GM21528 (cell line): Measurements from ENCODE around the gene ADCY3.
A peak's percentile ranks its signal among the peaks of the same experiment; 100 is the strongest.

Source experiments
- ATAC-seq: cut with Tn5 transposase; IDR thresholded peaks from one replicate; pipeline ENCODE4 v1.9.1; 2021; ENCODE audit warnings: mild to moderate bottlenecking, moderate library complexity; ENCODE audit not compliant: unreplicated experiment, low FRiP score

The ADCY3 gene

DNA sequence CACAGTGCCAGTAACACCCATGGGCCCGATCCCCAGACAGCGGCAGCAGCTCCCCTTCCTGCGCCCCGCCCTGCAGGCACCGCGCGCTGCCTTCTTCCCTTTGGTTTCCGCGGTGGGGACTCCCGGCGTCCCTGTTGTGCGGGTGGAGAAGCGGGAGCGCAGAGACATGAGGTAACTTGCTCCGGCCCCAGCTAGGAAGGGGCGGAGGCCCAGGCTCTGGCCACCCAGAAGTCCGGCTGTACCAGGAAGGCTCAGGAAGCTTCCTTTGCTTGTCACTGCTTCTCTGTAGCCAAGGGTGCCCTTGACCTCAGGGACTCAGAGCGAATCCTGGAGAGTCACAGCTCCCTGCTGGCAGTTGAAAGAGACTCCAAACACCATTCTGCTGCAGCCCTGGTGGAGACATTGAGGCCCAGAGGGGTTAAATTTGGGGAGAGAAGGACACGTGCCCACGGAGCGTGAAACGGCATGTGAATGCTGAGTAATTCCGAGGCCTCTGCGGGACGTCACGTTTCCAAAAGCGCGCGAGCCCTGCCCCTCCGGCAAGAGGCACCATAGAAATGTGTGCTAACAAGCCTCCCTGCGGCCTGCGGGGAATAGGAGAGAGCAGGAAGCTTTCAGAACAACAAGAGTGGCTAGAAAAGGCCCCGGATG is 6.7 kb upstream of the ADCY3 start:
- ATAC-seq = no peak

- no peak for ATAC-seq
These were observed 6.2 kb upstream of the ADCY3 start for GRCh38 chr2:24926220-24926601.

- no peak for ATAC-seq
These were observed 5.8 kb upstream of the ADCY3 start for GRCh38 chr2:24925815-24926214.

GRCh38 chr2:24924732-24925131 is 4.7 kb upstream of the ADCY3 start:
- no peak for ATAC-seq

GRCh38 chr2:24924266-24924665 is 4.2 kb upstream of the ADCY3 start:
- no peak for ATAC-seq

- ATAC-seq = no peak
These were observed 3.1 kb upstream of the ADCY3 start for GRCh38 chr2:24923106-24923505.

GRCh38 chr2:24922556-24922955 is 2.5 kb upstream of the ADCY3 start:
- ATAC-seq = no peak

DNA sequence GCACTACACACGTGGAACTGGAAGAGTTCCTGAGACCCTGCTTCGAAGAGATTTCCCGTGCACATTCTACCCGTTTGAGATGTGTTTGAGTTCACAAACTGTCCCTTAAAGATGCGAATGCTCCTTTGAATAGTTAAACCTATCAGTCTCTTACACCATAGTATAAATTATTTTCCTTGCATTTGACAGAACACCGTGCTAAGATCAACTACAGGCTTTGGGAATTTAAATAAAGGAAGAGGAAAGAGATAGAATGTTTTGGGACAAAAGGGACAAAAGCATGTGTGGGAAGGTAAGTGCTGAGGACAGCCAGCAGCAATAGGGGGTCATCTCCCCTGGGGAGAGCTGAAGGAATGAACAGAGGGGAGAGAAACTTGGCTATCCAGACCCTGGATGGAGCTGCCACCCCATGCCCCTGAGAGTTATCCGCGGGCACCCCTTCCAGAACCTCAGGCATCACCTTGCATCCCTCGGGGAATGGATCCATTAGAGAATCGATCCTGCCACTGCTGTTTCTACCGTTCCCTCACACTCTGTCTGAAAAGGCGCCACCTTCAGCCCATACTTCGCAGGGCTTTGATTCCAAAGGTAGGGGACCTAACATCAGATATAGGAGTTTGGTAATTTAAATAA is 888 bp upstream of the ADCY3 start:
- no peak for ATAC-seq

DNA sequence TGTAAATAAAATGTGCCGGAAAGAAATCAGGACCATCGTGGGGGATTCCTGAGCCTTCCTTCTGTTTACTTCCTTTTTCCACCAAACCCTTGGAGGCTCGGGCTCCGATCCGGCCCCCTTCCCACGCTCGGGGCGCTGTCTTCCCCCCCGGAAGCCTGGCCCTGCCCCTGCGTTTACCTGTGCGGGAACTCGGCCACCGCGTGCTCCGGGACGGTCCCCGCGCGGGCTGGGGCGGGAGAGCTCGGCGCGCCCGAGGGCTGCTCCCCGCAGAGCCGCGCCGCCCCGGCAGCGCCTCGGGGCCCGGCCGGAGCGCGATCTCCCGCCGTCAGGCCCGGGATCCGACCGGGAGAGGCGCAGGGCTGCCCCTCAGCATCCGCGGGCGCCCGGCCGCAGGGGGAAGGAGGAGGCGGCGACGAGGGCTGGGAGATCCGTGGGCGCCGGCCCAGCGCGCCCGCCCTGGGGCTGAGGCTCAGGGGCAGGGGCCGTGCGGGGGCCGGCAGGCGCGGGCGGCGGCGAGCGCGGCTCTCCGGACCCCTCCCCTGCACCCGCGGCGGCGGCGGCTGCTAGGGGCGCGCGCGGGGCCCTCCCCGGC is 435 bp downstream of the ADCY3 start:
- ATAC-seq = peak; percentile 27

DNA sequence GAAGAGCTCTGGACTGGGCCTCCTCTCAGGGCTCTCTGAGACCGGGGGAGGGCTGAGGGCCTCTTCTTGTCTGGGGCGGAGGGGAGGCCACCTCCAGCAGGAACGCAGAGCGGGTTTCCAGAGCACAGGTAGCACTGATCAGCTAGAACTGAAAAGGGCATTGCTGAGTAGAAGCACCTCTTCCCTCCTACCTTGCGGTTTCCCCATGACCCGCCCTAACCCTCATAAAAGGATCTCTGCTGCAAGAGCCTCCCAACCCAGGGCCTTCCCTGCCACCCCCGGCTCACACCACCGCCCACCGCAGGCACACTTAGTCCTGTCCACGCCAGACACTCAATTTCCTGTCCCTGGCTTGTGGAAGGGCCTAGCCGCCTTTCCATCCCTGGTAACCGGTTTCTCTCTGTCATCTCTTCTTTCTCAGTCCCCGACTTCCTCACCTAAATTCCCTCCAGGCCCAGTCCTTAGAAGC is 966 bp downstream of the ADCY3 start:
- peak; percentile 5 for ATAC-seq

DNA sequence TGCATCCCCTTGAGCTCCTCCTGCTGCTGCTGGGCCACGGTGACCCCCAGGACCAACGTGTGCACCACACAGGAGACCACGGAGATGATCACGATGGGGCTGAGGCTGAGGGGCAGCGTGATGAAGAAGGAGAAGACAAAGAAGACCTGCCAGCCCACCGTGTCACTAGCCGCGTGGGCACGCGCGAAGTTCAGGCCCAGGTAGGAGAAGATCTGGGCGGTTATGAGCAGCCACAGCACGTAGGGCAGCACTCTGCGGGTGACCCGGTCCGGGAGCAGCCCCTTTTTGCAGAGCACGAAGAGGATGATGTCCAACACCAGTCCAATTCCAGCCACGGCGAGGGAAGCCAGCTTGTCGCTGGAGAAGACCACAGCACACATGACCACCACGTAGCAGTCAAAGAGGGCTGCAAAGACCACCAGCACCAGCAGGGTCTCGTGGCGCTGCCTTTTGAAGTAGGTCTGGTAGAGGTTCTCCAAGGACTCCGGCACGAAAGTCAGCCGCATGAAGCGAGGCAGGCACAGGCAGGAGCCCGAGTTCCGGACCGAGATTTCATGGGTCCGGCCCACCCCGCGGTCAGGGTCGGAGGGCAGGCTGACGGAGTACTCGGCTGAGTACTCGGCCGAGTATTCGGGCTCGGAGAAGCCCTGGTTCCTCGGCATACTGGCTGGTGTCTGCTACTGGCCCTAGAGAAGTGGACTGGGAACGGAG is 1.6 kb downstream of the ADCY3 start:
- ATAC-seq = no peak

- ATAC-seq = no peak
These were observed 2.2 kb downstream of the ADCY3 start for GRCh38 chr2:24917731-24918325.

DNA sequence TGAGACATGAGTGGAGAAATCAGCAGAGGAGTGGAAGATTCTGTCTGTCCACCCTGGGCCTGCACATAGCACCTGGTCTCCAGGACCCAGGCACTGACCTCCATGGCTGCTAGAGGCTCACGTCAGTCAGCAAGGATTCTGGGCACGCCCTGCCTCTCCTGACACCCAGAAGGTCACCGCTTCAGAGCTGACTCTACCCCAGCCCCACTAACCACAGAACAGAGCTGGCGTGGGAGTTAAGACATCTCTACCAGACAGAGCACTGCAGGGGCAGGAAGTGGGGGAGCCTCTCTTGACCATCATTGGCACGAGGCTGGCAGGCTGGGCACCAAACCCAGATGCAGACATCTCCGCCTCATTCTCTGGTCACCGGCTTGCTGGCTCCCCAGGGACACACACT is 3.0 kb downstream of the ADCY3 start:
- ATAC-seq = no peak

- ATAC-seq = no peak
These were observed 4.2 kb downstream of the ADCY3 start for GRCh38 chr2:24915796-24916195.

DNA sequence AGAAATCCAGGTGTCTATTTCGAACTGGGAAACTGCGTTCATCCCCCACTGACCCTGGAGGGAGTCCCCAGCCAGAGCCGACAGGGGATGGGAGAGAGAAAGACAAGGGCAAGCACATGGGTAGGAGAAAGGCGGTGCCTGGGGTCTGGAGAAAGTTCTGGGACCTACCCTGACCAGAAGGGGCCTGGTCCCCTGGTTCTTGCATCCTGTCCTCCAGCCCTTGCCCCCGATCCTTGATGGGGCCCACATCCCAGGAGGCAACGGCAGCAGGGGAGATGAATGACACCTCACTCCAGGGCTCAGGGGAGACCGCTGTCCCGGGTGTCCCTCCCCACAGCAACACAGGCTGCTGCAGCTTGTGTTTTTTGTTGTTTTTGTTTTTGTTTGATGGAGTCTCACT is 4.9 kb downstream of the ADCY3 start:
- ATAC-seq = no peak

DNA sequence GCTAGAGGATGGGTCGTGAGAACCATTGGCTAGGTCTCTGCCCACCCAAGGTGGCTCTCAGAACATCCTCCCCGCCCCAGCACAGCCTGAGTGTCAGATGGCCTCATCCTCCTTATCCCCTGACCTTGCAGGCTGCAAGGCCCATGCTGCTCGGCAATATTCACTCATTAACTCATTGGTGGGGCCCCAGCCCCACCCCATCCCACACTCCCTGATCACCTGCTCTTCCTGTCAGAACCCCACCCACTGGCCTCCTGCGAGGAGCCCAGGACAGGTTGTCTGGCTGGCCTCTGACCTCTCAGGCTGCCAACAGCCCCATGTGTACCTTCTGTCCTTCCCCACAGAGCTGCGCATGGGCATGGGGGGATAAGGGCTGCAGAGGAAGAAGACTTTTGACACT is 5.3 kb downstream of the ADCY3 start:
- no peak for ATAC-seq

- no peak for ATAC-seq
These were observed 6.1 kb downstream of the ADCY3 start for GRCh38 chr2:24913911-24914310.

DNA sequence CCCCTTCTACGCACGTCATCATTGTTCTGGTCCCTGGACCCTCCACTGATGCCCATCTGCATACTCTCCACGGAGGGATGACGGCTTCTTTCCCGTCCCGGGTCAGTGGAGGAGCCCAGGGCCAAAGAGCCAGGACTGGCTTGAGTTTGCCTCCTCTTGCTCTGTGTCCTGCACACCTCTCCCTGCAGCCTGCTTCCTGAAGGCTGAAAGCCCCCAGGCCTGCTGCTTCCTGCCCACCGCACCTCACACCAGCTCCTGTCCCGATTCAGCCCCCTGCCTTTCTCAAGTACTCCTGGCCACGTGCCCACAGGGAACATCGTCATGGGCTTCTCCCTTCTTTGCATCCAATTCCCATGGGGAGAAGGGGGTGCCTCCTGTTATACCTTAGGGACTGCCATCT is 7.1 kb downstream of the ADCY3 start:
- no peak for ATAC-seq

GRCh38 chr2:24912523-24912922 is 7.5 kb downstream of the ADCY3 start:
- no peak for ATAC-seq

DNA sequence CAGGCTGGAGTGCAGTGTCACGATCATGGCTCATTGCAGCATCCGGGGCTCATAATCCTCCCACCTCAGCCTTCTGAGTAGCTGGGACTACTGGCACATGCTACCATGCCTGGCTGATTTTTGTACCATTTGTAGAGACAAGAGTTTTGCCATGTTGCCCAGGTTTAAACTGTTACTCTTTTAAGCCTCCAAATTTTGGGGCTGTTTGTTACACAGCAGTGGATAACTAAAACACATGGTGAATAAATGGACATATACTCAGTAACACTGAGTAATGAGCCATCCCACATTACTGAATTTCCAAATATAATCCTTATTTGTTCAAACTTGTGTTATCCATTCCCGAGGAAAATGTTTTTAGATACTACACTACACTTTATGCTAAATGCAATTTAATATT is 9.8 kb downstream of the ADCY3 start:
- ATAC-seq = no peak

GRCh38 chr2:24909555-24910177 is 10.4 kb downstream of the ADCY3 start:
- no peak for ATAC-seq
